ENCODE data around the gene GABRG2. TPM values are rescaled to one million over a fixed set of nuclear protein-coding genes. Genes with fewer than 3 reads are reported as not detected.

Gene GABRG2
- 68.0 TPM for total RNA-seq

DNA sequence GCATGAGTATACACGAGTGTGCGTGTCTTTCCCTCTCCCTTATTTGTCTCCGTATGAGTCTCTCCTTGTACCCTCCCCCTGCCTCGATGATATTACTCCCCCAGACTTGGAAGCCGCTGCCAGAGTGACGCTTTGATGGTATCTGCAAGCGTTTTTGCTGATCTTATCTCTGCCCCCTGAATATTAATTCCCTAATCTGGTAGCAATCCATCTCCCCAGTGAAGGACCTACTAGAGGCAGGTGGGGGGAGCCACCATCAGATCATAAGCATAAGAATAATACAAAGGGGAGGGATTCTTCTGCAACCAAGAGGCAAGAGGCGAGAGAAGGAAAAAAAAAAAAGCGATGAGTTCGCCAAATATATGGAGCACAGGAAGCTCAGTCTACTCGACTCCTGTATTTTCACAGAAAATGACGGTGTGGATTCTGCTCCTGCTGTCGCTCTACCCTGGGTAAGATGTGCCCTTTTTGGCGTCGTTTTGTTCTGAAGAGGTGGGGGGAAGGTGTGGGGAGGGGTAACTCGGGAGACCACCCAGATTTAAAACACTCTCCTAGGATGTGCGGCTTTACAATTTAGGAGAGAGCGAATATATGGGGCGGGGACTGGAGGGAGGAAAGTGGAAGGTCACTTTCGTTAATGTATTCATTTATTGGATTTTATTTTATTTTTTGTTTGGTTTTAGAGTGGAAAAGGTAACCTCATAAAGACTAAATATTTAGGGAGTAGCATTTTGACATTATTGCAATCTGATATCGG, at the start of gene GABRG2:
GABRG2 (plus strand) TSS at position 119 of the 757 bp plus-strand sequence; CDS start at position 346, 227 bp downstream.

Other genes starting within 250 kb of the GABRG2 start
- gene GABRA1, start 219.7 kb upstream of the GABRG2 start, total RNA-seq = 76.6 TPM